HG03139 (cell line): Measurements from ENCODE around the gene PLEKHO1.

Experiments used
- ATAC-seq: cut with Tn5 transposase; IDR thresholded peaks from one replicate; pipeline ENCODE4 v1.9.1; 2021; ENCODE audit not compliant: unreplicated experiment

PLEKHO1 gene

GRCh38 chr1:150148837-150149270, 862 bp upstream of the PLEKHO1 start:
- ATAC-seq, result no peak

GRCh38 chr1:150150133-150151021, 661 bp downstream of the PLEKHO1 start:
- no peak for ATAC-seq

GRCh38 chr1:150151291-150152181, 1.8 kb downstream of the PLEKHO1 start:
- ATAC-seq, result no peak

- ATAC-seq, result no peak
Measured at GRCh38 chr1:150152182-150152536, 2.4 kb downstream of the PLEKHO1 start.

- ATAC-seq, result no peak
Measured at GRCh38 chr1:150152772-150153456, 3.2 kb downstream of the PLEKHO1 start.

- no peak for ATAC-seq
Measured at GRCh38 chr1:150154143-150154542, 4.4 kb downstream of the PLEKHO1 start.

GRCh38 chr1:150155413-150156071, 5.8 kb downstream of the PLEKHO1 start:
- no peak for ATAC-seq

- no peak for ATAC-seq
Measured at GRCh38 chr1:150156868-150157603, 7.3 kb downstream of the PLEKHO1 start.

- no peak for ATAC-seq
Measured at GRCh38 chr1:150159550-150159949, 9.8 kb downstream of the PLEKHO1 start.

GRCh38 chr1:150160964-150161621, 11.4 kb downstream of the PLEKHO1 start:
- ATAC-seq, result no peak

GRCh38 chr1:150161747-150162581, 12.2 kb downstream of the PLEKHO1 start:
- no peak for ATAC-seq

GRCh38 chr1:150162582-150162861, 12.8 kb downstream of the PLEKHO1 start:
- no peak for ATAC-seq

- no peak for ATAC-seq
Measured at GRCh38 chr1:150162862-150163706, 13.4 kb downstream of the PLEKHO1 start.

GRCh38 chr1:150164224-150164623, 14.5 kb downstream of the PLEKHO1 start:
- no peak for ATAC-seq

GRCh38 chr1:150164779-150165178, 15.1 kb downstream of the PLEKHO1 start:
- no peak for ATAC-seq

- no peak for ATAC-seq
Measured at GRCh38 chr1:150165622-150166612, 16.2 kb downstream of the PLEKHO1 start.
